T-cell (primary cell): ENCODE data around the gene SNX15. TPM values are rescaled to one million over a fixed set of nuclear protein-coding genes. Genes with fewer than 3 reads are reported as not detected.

Source experiments
- ATAC-seq, 4 experiments: fragments of 200-7000 bp in 3 of 4; fragments of 150-1000 bp in 1 of 4; cut with Tn5 transposase; replicated peaks in 1 of 4; 1 replicate in 3 of 4; 2 replicates in 1 of 4; pipeline ENCODE4 v1.10.0; 2021; ENCODE audit warnings: moderate library complexity in 3 of 4, mild to moderate bottlenecking in 2 of 4, moderate number of reproducible peaks in 1 of 4
- CTCF ChIA-PET, 2 donors: fragments of 300-600 bp; sonication (Branson Sonifier 250); formaldehyde crosslinking; loops; one replicate each; lab custom pipeline; 2022; ENCODE audit warnings: antibody characterized with exemption in 2 of 2; lab: Charles Lee
- POLR2A ChIA-PET, 2 donors: fragments of 300-600 bp; sonication (Branson Sonifier 250); formaldehyde crosslinking; loops; one replicate each; lab custom pipeline; 2022; ENCODE audit warnings: antibody characterized with exemption in 2 of 2; lab: Charles Lee
- DNase-seq, 35 experiments: peaks; one replicate each; pipeline versions ENCODE4 v3.0.0 to v3.0.0-alpha.2; 2013 to 2023
- H3K27ac ChIP-seq: one replicate; pipeline ENCODE4 v1.5.1; 2013; ENCODE audit warnings: low read length
- H3K27me3 ChIP-seq, 2 experiments: replicated peaks in 1 of 2; 1 replicate in 1 of 2; 2 replicates in 1 of 2; pipeline versions ENCODE4 v1.6.1 to v1.7.0; 2013; ENCODE audit warnings: low read length in 1 of 2, mixed read lengths in 1 of 2; ENCODE audit not compliant: control insufficient read depth in 2 of 2, insufficient read depth in 2 of 2; ENCODE audit errors: extremely low read depth in 1 of 2
- H3K36me3 ChIP-seq, 2 donors: 1 replicate in 1 of 2; 2 replicates in 1 of 2; pipeline versions ENCODE4 v1.6.1 to v1.7.0; 2013; ENCODE audit warnings: low read length in 1 of 2; ENCODE audit not compliant: control insufficient read depth in 2 of 2, insufficient read depth in 1 of 2; ENCODE audit errors: extremely low read depth in 1 of 2
- H3K4me1 ChIP-seq, 2 experiments: 1 replicate in 1 of 2; 2 replicates in 1 of 2; pipeline versions ENCODE4 v1.6.1 to v1.7.0; 2013; ENCODE audit warnings: low read length in 2 of 2, mixed read lengths in 1 of 2; ENCODE audit not compliant: insufficient read depth in 2 of 2, control insufficient read depth in 1 of 2; ENCODE audit errors: extremely low read depth in 1 of 2
- H3K4me3 ChIP-seq, 2 donors: 1 replicate in 1 of 2; 2 replicates in 1 of 2; pipeline versions ENCODE4 v1.5.1 to v1.7.0; 2013; ENCODE audit warnings: mild to moderate bottlenecking in 2 of 2, low read length in 1 of 2, moderate library complexity in 1 of 2; ENCODE audit not compliant: control insufficient read depth in 1 of 2; ENCODE audit errors: extremely low read depth in 1 of 2
- H3K9me3 ChIP-seq: 2 replicates; pipeline ENCODE4 v1.7.0; 2013
- H3K27ac Mint-ChIP-seq, 2 donors: one replicate each; pipeline ENCODE4 v1.8.0; 2020 to 2021; ENCODE audit warnings: mild to moderate bottlenecking in 2 of 2, mixed read lengths in 2 of 2
- H3K27me3 Mint-ChIP-seq, 2 donors: one replicate each; pipeline ENCODE4 v1.8.0; 2021 to 2022; ENCODE audit warnings: mixed read lengths in 2 of 2
- H3K36me3 Mint-ChIP-seq: one replicate; pipeline ENCODE4 v1.8.0; 2021; ENCODE audit warnings: mixed read lengths
- H3K4me1 Mint-ChIP-seq, 3 donors: one replicate each; pipeline ENCODE4 v1.8.0; 2020 to 2022; ENCODE audit warnings: mixed read lengths in 3 of 3, mild to moderate bottlenecking in 1 of 3
- H3K4me3 Mint-ChIP-seq, 3 donors: one replicate each; pipeline ENCODE4 v1.8.0; 2020 to 2022; ENCODE audit warnings: mild to moderate bottlenecking in 3 of 3, mixed read lengths in 3 of 3, moderate library complexity in 3 of 3
- H3K9me3 Mint-ChIP-seq, 3 donors: one replicate each; pipeline ENCODE4 v1.8.0; 2020 to 2022; ENCODE audit warnings: mixed read lengths in 3 of 3
- WGBS: methylation state at CpG from one replicate; pipeline ENCODE4 v1.1.5; 2013; ENCODE audit warnings: missing lambda C conversion rate; ENCODE audit not compliant: insufficient coverage; 5-methylcytosine and 5-hydroxymethylcytosine counted together
- total RNA-seq, 35 experiments: library from RNA in 6 of 35; stranded (reverse) in 6 of 35; fragments of 120-200 nt in 1 of 35; gene quantifications; one replicate each; pipeline versions ENCODE4 v1.2.1 to v1.2.4 and lab custom pipeline; 2013 to 2026

The SNX15 gene
- total RNA-seq, 5 donors from 2014 or later (not counting 1 experiment from before 2014, with no cell fraction given): 19.6 to 28.6 (median 25.4) TPM

DNA sequence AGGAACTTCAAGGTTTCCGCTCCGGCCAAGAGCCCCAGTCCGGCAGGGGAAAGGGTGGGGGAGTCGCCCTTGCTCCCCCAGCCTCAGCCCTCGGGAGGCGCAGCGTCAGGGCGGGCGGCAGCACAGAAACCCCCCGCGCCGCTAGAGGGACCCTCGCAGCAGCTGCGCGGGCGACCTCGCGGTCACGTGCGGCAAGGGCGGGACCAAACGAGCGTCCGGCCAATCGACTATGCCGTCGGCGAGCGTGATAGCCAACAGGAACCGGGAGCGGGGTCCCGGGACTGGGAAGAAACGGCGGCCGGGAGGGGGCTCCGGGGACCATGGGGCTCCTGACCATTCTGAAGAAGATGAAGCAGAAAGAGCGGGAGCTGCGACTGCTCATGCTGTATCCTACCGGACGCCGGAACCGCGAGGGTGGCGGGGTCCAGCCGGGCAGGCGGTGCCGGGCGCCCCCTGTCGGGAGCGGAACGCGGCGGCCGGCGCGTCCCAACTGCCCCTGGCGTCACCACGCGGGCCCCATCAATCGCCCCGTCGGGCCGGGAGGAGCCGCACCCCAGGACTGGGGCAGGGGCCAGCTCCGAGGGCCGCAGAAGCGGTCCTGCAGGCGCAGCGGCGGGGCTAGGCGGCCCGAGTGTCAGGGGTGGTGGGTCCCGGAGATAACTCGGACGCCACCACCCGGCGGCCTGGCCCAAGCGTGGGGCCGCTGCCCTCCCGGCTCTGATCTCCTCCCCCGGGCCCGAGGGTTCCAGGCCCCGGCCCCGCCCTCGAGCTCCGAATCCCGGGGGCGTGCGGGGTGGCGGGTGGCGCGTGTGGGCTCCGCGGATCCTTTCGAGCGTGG, 13.1 kb upstream of the SNX15 start, which contains the start of gene ARL2:
Gene ARL2, plus strand, starts transcription at position 273 of the 838 bp plus-strand sequence. Its CDS starts 48 bp downstream, at position 321.
- Mint-ChIP-seq H3K27me3 (no peaks in the 10 kb centered on the region), H3K4me3 (peak within 1 kb of the TSS; percentile 86 to 94 (median 88)), H3K27ac (peak within 1 kb of the TSS; percentile 95 to 96), H3K9me3 (no peaks in the 10 kb centered on the region), H3K36me3 (peaks cover 5% of the 10 kb centered on the region), H3K4me1 (peaks cover 22 to 32% (median 25%) of the 10 kb centered on the region in 3 donors)
- ATAC-seq: peak; percentile 82 to 84 (median 84)
- Histone ChIP-seq H3K9me3 (no peaks in the 10 kb centered on the region), H3K27ac (peak within 1 kb of the TSS; percentile 98), H3K4me1 (peaks cover 2 to 24% of the 10 kb centered on the region in 2 experiments), H3K27me3 (no peaks in the 10 kb centered on the region), H3K36me3 (peaks cover 0 to 10% of the 10 kb centered on the region in 2 donors), H3K4me3 (peak within 1 kb of the TSS; percentile 75 to 90)
- peak; percentile 66 to 92 (median 80) for DNase-seq
- under 1% methylated on average over 96 of the region's 96 CpGs for WGBS
- CTCF ChIA-PET: interaction anchor here in 1 of 2 donors (0.9 kb wide), 1 partner anchor 14 kb away, joined by 3 read pairs; no protein-coding TSS in a partner anchor
- POLR2A ChIA-PET: interaction anchor here (0.6 to 0.7 kb wide), 3 partner anchors 108 to 1615 kb away, joined by 3 to 5 read pairs (median 4); partner anchors contain the start of genes FAU (in 1 of the 2), MRPL49 (in 1 of the 2) and RNASEH2C (in 1 of the 2)

DNA sequence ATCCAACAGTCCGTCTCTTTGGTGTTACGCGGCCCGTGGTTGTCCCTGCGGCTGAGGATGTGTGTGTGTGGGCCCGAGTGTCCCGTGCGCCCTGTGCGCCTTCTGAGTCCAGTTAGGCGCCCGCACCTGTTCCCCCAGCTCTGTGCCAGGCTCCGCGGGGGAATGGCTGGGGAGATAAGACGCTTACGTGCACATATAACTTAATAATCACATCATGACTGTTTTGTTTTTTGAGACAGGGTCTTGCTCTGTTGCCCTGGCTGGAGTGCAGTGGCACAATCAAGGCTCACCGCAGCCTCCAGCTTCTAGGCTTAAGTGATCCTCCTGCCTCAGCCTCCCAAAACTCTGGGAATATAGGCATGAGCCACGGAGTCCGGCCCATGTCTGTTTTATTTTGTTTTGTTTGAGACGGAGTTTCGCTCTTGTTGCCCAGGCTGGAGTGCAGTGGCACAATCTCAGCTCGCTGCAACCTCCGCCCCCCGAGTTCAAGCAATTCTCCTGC, 12.5 kb upstream of the SNX15 start:
- Histone ChIP-seq H3K27me3 (no peaks in the 10 kb centered on the region), H3K4me3 (peak overlapping the region; percentile 75 to 90), H3K4me1 (peaks cover 2 to 24% of the 10 kb centered on the region in 2 experiments), H3K27ac (peak overlapping the region; percentile 98), H3K36me3 (peaks cover 0 to 12% of the 10 kb centered on the region in 2 donors), H3K9me3 (no peaks in the 10 kb centered on the region)
- ATAC-seq (no peak), DNase-seq (peak in 3 of 35 experiments; percentile 2 to 11 (median 6))
- peak overlapping the region; percentile 84 to 88 (median 88) for H3K4me3 Mint-ChIP-seq
- H3K9me3 Mint-ChIP-seq: no peaks in the 10 kb centered on the region
- peaks cover 8% of the 10 kb centered on the region for H3K36me3 Mint-ChIP-seq
- peak overlapping the region; percentile 92 to 93 for H3K27ac Mint-ChIP-seq
- CTCF ChIA-PET: interaction anchor here (0.6 to 0.9 kb wide), 3 partner anchors 13 to 87 kb away, joined by 3 to 4 read pairs (median 3); no protein-coding TSS in a partner anchor
- H3K4me1 Mint-ChIP-seq: peaks cover 22 to 32% (median 25%) of the 10 kb centered on the region in 3 donors
- POLR2A ChIA-PET: interaction anchor here in 1 of 2 donors (0.6 kb wide), 2 partner anchors 706 to 1614 kb away, joined by 3 to 4 read pairs; partner anchors contain the start of gene RNASEH2C
- WGBS: 48% methylated on average over 12 of the region's 23 CpGs
- no peaks in the 10 kb centered on the region for H3K27me3 Mint-ChIP-seq

DNA sequence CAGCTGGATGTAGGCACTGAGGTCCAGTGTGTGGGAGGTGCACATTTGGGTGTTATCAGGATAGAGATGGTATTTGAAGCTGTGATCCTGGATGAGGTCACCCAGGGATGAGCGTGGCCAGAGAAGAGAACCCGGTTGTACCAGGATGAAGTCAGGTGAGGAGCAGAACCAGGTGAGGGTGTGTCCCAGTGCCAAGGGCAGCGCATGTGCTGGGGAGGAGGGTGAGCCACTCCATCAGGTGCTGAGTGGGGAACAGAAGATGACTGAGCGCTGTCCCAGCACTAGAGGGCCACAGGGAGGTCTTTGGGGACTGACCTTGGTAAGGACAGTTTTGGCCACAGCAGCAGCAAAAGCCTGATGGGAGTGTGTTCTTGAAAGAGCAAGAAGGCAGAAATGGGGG, 10.5 kb upstream of the SNX15 start:
- Histone ChIP-seq H3K27ac (no peak overlapping the region), H3K9me3 (no peaks in the 10 kb centered on the region), H3K36me3 (peaks cover 0 to 20% of the 10 kb centered on the region in 2 donors), H3K4me1 (peaks cover 2 to 24% of the 10 kb centered on the region in 2 experiments), H3K4me3 (no peak overlapping the region), H3K27me3 (no peaks in the 10 kb centered on the region)
- DNase-seq (no peak), ATAC-seq (no peak)
- H3K9me3 Mint-ChIP-seq: no peaks in the 10 kb centered on the region
- H3K36me3 Mint-ChIP-seq: peaks cover 9% of the 10 kb centered on the region
- no peak overlapping the region for H3K27ac Mint-ChIP-seq
- ChIA-PET POLR2A (no interaction called here), CTCF (no interaction called here)
- H3K4me3 Mint-ChIP-seq: no peak overlapping the region
- 98% methylated on average over 4 of the region's 4 CpGs for WGBS
- no peaks in the 10 kb centered on the region for H3K27me3 Mint-ChIP-seq
- H3K4me1 Mint-ChIP-seq: peaks cover 22 to 32% (median 25%) of the 10 kb centered on the region in 3 donors

DNA sequence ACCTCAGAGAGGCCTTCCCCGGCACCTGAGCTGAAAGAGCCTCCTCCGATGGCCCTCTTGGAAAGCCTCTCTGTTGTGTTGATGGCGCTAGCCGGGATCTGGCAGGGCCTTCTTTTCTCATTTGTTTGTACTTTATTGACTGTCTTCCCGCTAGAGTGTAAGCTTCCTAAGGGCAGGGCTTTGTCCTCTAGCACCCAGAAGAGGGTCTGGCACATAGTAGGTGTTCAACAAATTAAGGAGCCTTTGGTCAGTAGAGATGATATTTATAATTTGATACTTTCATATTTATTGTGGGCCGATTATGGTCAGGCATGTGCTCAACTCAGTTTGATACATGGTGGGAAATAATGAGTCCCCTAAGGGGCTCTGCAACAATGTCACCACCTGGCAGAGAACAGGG, 9.3 kb upstream of the SNX15 start:
- Histone ChIP-seq H3K36me3 (peaks cover 0 to 20% of the 10 kb centered on the region in 2 donors), H3K9me3 (no peaks in the 10 kb centered on the region), H3K4me3 (no peak overlapping the region), H3K27ac (no peak overlapping the region), H3K27me3 (no peaks in the 10 kb centered on the region), H3K4me1 (peaks cover 2 to 24% of the 10 kb centered on the region in 2 experiments)
- ChIA-PET CTCF (no interaction called here), POLR2A (no interaction called here)
- ATAC-seq: no peak
- no peak for DNase-seq
- H3K4me3 Mint-ChIP-seq: no peak overlapping the region
- H3K27me3 Mint-ChIP-seq: no peaks in the 10 kb centered on the region
- no peak overlapping the region for H3K27ac Mint-ChIP-seq
- peaks cover 21 to 28% (median 25%) of the 10 kb centered on the region in 3 donors for H3K4me1 Mint-ChIP-seq
- 100% methylated on average over 2 of the region's 6 CpGs for WGBS
- H3K36me3 Mint-ChIP-seq: peaks cover 13% of the 10 kb centered on the region
- H3K9me3 Mint-ChIP-seq: no peaks in the 10 kb centered on the region

DNA sequence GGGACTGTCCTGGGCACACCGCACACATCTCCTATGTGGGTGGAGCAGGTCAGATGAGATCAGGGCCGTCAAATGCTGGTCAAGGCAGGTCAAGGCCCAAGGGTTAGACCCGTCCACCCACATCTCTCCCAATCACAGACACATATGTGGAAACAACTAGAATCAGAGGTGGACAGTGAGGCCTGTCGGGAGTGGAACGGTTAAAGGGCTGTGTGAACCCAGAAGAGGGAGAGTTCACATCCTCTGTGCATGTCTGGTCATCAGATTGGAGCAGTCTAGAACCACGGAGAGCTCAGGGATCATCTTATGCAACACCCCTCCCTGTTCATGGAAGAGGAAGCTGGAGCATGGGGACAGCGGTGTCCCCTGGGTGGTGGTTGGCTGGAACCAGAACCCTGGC, 7.4 kb upstream of the SNX15 start:
- H3K36me3 Mint-ChIP-seq: peaks cover 13% of the 10 kb centered on the region
- ChIA-PET POLR2A (no interaction called here), CTCF (interaction anchor here in 1 of 2 donors (0.5 kb wide), 1 partner anchor 1365 kb away, joined by 3 read pairs; no protein-coding TSS in a partner anchor)
- H3K9me3 Mint-ChIP-seq: no peaks in the 10 kb centered on the region
- no peak overlapping the region for H3K4me3 Mint-ChIP-seq
- Histone ChIP-seq H3K4me3 (no peak overlapping the region), H3K4me1 (peaks cover under 1 to 12% of the 10 kb centered on the region in 2 experiments), H3K27ac (no peak overlapping the region), H3K27me3 (no peaks in the 10 kb centered on the region), H3K36me3 (peaks cover 0 to 20% of the 10 kb centered on the region in 2 donors), H3K9me3 (no peaks in the 10 kb centered on the region)
- ATAC-seq (no peak), DNase-seq (no peak)
- H3K4me1 Mint-ChIP-seq: peaks cover 13 to 22% (median 19%) of the 10 kb centered on the region in 3 donors
- WGBS: no CpG with 5 or more reads among the region's 7 CpGs
- H3K27me3 Mint-ChIP-seq: no peaks in the 10 kb centered on the region
- H3K27ac Mint-ChIP-seq: no peak overlapping the region

DNA sequence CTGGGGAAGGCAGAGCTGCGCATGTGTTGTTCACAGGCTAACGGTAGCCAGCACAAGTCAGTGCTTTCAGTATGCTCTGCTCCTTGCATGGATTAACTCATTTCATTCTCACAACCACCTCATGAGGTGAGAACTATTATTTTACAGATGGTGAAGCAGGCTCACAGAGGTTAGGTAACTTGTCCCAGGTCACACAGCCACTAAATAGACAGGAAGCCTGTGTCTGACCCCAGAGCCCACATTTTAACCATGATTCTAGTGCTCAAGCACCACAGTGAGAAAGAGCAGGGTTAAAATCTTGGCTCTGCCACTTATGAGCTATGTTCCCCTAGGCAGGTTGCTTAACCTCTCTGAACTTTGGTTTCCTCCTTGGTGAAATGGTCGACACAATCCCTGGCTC, 6.2 kb upstream of the SNX15 start:
- no peaks in the 10 kb centered on the region for H3K9me3 ChIP-seq
- H3K27me3 Mint-ChIP-seq: no peaks in the 10 kb centered on the region
- H3K4me3 ChIP-seq: no peak overlapping the region
- peaks cover 13% of the 10 kb centered on the region for H3K36me3 Mint-ChIP-seq
- H3K27ac ChIP-seq: no peak overlapping the region
- peaks cover 0 to 20% of the 10 kb centered on the region in 2 donors for H3K36me3 ChIP-seq
- ChIA-PET CTCF (no interaction called here), POLR2A (no interaction called here)
- no peak for ATAC-seq
- H3K27ac Mint-ChIP-seq: no peak overlapping the region
- H3K4me1 Mint-ChIP-seq: peaks cover 9 to 12% (median 11%) of the 10 kb centered on the region in 3 donors
- H3K9me3 Mint-ChIP-seq: no peaks in the 10 kb centered on the region
- H3K27me3 ChIP-seq: no peaks in the 10 kb centered on the region
- no peak overlapping the region for H3K4me3 Mint-ChIP-seq
- 73% methylated on average over 1 of the region's 3 CpGs for WGBS
- peaks cover 0 to under 1% of the 10 kb centered on the region in 2 experiments for H3K4me1 ChIP-seq
- DNase-seq: no peak
